ENCODE data around the gene FAM81B. TPM values are rescaled to one million over a fixed set of nuclear protein-coding genes. Genes with fewer than 3 reads are reported as not detected.

FAM81B gene
- total and polyA plus RNA-seq, 2 experiments from 2014 or later, result not detected

DNA sequence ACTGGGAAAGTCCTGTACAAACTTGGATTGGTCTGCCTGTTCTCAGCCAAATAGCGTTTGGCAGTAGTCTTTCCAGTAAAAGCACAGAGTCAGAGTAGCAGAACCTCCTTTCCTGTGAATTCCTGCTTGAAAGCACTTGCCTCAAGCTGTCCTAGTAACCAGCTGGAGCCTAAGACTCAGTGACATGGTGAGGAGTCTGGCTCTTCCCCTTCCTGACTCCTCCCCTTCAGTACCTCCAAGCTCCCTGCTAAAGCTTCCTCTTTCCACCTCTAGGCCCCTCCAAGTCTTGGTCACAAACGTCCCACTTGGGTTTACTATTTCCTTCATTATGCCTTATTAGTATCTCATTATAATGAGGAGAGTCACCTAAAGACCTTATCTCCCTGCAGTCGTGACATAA is 21.4 kb upstream of the FAM81B start:
- WGBS, 2 experiments (ENCODE audit: low coverage in 1 of 2, low lambda C conversion rate in 2 of 2, missing lambda C conversion rate in 2 of 2), result 10 to 12% methylated on average over 3 of the region's 3 CpGs
- Histone ChIP-seq H3F3A (ENCODE audit: insufficient read depth) (no peaks in the 10 kb centered on the region), H3K9ac (no peak overlapping the region), H3K27ac (no peak overlapping the region), H4K20me1 (ENCODE audit: insufficient read depth) (no peaks in the 10 kb centered on the region), H3K9me3 (ENCODE audit: low read depth) (no peaks in the 10 kb centered on the region), H3K4me2 (ENCODE audit: unreplicated experiment) (no peak overlapping the region), H3K36me3 (ENCODE audit: low read depth) (no peaks in the 10 kb centered on the region), H3K4me3 (no peak overlapping the region), H2AFZ (no peak overlapping the region), H3K79me2 (ENCODE audit: insufficient read depth) (no peaks in the 10 kb centered on the region), H3K27me3 (replicated peaks; ENCODE audit: insufficient read depth) (0 out of 2 replicates have a peak, but pooled peaks cover 2% of the 10 kb centered on the region), H3K9me2 (ENCODE audit: insufficient read depth) (no peaks in the 10 kb centered on the region), H3K4me1 (ENCODE audit: insufficient read depth) (no peaks in the 10 kb centered on the region)
- no peak for TF ChIP-seq EZH2phosphoT487 (IDR thresholded peaks at IDR 0.05; ENCODE audit: insufficient read depth, low read depth)
- TF ChIP-seq EZH2 (IDR thresholded peaks at IDR 0.05; ENCODE audit: insufficient read depth, poor library complexity, severe bottlenecking), result no peak
- in situ Hi-C loops (cut with MboI), result no loop called here
- no peak for DNase-seq

DNA sequence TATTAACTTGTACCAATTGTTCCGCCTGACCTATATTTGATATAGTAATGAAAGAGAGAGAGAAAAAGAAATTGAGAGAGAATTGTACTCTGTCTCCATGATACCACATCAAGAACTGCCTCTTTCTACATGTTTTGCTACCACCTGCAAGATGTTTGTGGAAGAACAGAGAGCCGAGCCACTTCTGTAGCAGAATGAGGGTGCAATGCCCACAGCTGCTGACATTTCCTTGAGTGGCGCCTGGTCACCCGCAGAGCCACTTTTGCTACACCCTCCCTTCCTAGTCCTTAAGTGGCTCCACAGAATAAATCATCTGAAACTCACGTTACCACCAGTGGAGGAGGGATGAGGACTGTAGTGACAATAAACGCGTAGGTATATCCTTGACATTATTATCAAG is 17.1 kb upstream of the FAM81B start:
- Histone ChIP-seq H3K9me2 (ENCODE audit: insufficient read depth) (no peaks in the 10 kb centered on the region), H3K9ac (no peak overlapping the region), H3F3A (ENCODE audit: insufficient read depth) (no peaks in the 10 kb centered on the region), H3K27me3 (replicated peaks; ENCODE audit: insufficient read depth) (0 out of 2 replicates have a peak, but pooled peaks cover 2% of the 10 kb centered on the region), H4K20me1 (ENCODE audit: insufficient read depth) (no peaks in the 10 kb centered on the region), H3K9me3 (ENCODE audit: low read depth) (no peaks in the 10 kb centered on the region), H3K36me3 (ENCODE audit: low read depth) (no peaks in the 10 kb centered on the region), H2AFZ (no peak overlapping the region), H3K4me1 (ENCODE audit: insufficient read depth) (no peaks in the 10 kb centered on the region), H3K4me2 (ENCODE audit: unreplicated experiment) (no peak overlapping the region), H3K27ac (no peak overlapping the region), H3K4me3 (no peak overlapping the region), H3K79me2 (ENCODE audit: insufficient read depth) (no peaks in the 10 kb centered on the region)
- no peak for DNase-seq
- in situ Hi-C loops (cut with MboI), result no loop called here
- 38 to 40% methylated on average over 7 of the region's 7 CpGs for WGBS, 2 experiments (ENCODE audit: low coverage in 1 of 2, low lambda C conversion rate in 2 of 2, missing lambda C conversion rate in 2 of 2)
- TF ChIP-seq EZH2phosphoT487 (IDR thresholded peaks at IDR 0.05; ENCODE audit: insufficient read depth, low read depth), result no peak
- TF ChIP-seq EZH2 (IDR thresholded peaks at IDR 0.05; ENCODE audit: insufficient read depth, poor library complexity, severe bottlenecking), result no peak

DNA sequence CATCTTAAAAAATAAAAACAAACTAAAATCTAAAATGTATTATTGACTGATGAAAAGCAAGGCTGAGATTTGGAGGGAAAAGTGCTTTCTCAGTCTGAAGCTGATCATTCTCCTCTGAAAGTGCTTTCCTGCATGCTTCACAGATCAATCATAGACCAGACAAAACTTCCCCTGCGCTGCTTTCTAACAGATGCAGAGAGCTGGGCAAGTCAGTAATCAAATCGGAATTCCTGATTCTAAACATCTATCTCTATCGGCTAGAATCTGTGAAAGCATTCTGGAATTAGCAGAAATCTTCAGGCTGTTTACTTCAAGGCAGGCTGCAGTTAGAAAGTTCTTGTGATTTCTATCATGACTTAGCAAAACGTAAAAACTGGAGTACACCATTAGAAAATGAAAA is 15.6 kb upstream of the FAM81B start:
- Histone ChIP-seq H3K4me1 (ENCODE audit: insufficient read depth) (no peaks in the 10 kb centered on the region), H3K9ac (no peak overlapping the region), H3K27ac (no peak overlapping the region), H2AFZ (no peak overlapping the region), H3K4me3 (no peak overlapping the region), H3K79me2 (ENCODE audit: insufficient read depth) (no peaks in the 10 kb centered on the region), H3K9me2 (ENCODE audit: insufficient read depth) (no peaks in the 10 kb centered on the region), H3K36me3 (ENCODE audit: low read depth) (no peaks in the 10 kb centered on the region), H3F3A (ENCODE audit: insufficient read depth) (no peaks in the 10 kb centered on the region), H3K9me3 (ENCODE audit: low read depth) (no peaks in the 10 kb centered on the region), H4K20me1 (ENCODE audit: insufficient read depth) (no peaks in the 10 kb centered on the region), H3K4me2 (ENCODE audit: unreplicated experiment) (no peak overlapping the region), H3K27me3 (replicated peaks; ENCODE audit: insufficient read depth) (0 out of 2 replicates have a peak, but pooled peaks cover 2% of the 10 kb centered on the region)
- DNase-seq, result no peak
- in situ Hi-C loops (cut with MboI), result no loop called here
- 35 to 38% methylated on average over 4 of the region's 4 CpGs for WGBS, 2 experiments (ENCODE audit: low coverage in 1 of 2, low lambda C conversion rate in 2 of 2, missing lambda C conversion rate in 2 of 2)
- TF ChIP-seq EZH2 (IDR thresholded peaks at IDR 0.05; ENCODE audit: insufficient read depth, poor library complexity, severe bottlenecking), result no peak
- no peak for TF ChIP-seq EZH2phosphoT487 (IDR thresholded peaks at IDR 0.05; ENCODE audit: insufficient read depth, low read depth)

DNA sequence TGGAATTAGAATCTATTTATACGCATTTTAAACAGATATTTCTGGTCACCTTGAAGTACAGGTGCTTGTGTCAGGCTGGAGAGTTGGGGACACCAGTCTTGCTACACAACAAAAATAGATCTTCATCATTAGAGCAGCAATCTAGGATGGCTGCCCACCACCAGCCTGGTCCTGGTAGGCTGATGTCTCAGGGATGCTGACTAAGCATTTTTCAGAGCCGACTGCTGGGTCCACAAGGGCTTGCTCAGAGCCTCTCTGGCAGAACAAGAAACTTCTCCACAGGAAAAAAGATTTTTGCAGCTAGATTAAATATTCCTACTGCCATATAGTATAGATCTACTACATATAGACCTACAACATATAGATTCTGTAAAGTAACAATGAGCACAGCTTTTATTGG is 12.0 kb upstream of the FAM81B start:
- no peak for DNase-seq
- WGBS, 2 experiments (ENCODE audit: low coverage in 1 of 2, low lambda C conversion rate in 2 of 2, missing lambda C conversion rate in 2 of 2), result 32 to 33% methylated on average over 2 of the region's 2 CpGs
- H3K4me3 ChIP-seq, result no peak overlapping the region
- no peaks in the 10 kb centered on the region for H3K79me2 ChIP-seq (ENCODE audit: insufficient read depth)
- H3K9ac ChIP-seq, result no peak overlapping the region
- TF ChIP-seq EZH2phosphoT487 (IDR thresholded peaks at IDR 0.05; ENCODE audit: insufficient read depth, low read depth) (no peak), EZH2 (IDR thresholded peaks at IDR 0.05; ENCODE audit: insufficient read depth, poor library complexity, severe bottlenecking) (no peak)
- H3K9me2 ChIP-seq (ENCODE audit: insufficient read depth), result no peaks in the 10 kb centered on the region
- H3K9me3 ChIP-seq (ENCODE audit: low read depth), result no peaks in the 10 kb centered on the region
- no peaks in the 10 kb centered on the region for H3K4me1 ChIP-seq (ENCODE audit: insufficient read depth)
- H3K4me2 ChIP-seq (ENCODE audit: unreplicated experiment), result no peak overlapping the region
- H3K27me3 ChIP-seq (replicated peaks; ENCODE audit: insufficient read depth), result no peaks in the 10 kb centered on the region
- in situ Hi-C loops (cut with MboI), result no loop called here
- no peaks in the 10 kb centered on the region for H4K20me1 ChIP-seq (ENCODE audit: insufficient read depth)
- H3K36me3 ChIP-seq (ENCODE audit: low read depth), result no peaks in the 10 kb centered on the region
- H3K27ac ChIP-seq, result no peak overlapping the region
- no peaks in the 10 kb centered on the region for H3F3A ChIP-seq (ENCODE audit: insufficient read depth)
- H2AFZ ChIP-seq, result no peak overlapping the region

DNA sequence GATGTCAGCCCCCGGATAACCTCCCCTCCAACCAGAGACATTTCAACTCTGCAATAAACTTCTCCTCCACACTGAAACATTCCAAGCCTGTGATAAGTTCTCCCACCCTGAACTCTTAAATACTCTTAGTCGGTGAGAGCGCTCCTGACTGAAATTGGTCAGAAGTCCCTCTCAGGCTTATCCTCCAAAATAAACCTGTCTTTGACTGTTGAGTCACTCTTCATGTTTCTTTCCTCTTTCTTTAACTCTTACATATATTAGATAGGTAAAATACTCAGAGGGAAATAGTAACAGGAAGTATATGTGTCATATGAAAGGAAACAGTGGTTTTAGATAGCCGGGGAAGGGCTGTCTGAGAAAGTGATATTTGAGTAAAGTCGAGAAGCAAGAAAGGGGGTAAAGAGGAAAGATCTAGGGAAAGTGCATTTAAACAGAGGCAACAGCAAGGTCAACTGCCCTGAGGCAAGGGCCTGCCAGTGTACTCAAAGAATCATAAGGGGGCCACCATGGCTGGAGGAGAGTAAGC is 11.0 kb upstream of the FAM81B start:
- 63 to 67% methylated on average over 5 of the region's 5 CpGs for WGBS, 2 experiments (ENCODE audit: low coverage in 1 of 2, low lambda C conversion rate in 2 of 2, missing lambda C conversion rate in 2 of 2)
- no peak overlapping the region for H3K9ac ChIP-seq
- no peaks in the 10 kb centered on the region for H3K36me3 ChIP-seq (ENCODE audit: low read depth)
- no peaks in the 10 kb centered on the region for H3K9me2 ChIP-seq (ENCODE audit: insufficient read depth)
- no peaks in the 10 kb centered on the region for H3K27me3 ChIP-seq (replicated peaks; ENCODE audit: insufficient read depth)
- no peak overlapping the region for H3K27ac ChIP-seq
- H3K9me3 ChIP-seq (ENCODE audit: low read depth), result no peaks in the 10 kb centered on the region
- H3K4me1 ChIP-seq (ENCODE audit: insufficient read depth), result no peaks in the 10 kb centered on the region
- no peaks in the 10 kb centered on the region for H3K79me2 ChIP-seq (ENCODE audit: insufficient read depth)
- TF ChIP-seq EZH2 (IDR thresholded peaks at IDR 0.05; ENCODE audit: insufficient read depth, poor library complexity, severe bottlenecking) (no peak), EZH2phosphoT487 (IDR thresholded peaks at IDR 0.05; ENCODE audit: insufficient read depth, low read depth) (no peak)
- no peak overlapping the region for H3K4me2 ChIP-seq (ENCODE audit: unreplicated experiment)
- DNase-seq, result no peak
- H3K4me3 ChIP-seq, result no peak overlapping the region
- in situ Hi-C loops (cut with MboI), result no loop called here
- no peaks in the 10 kb centered on the region for H3F3A ChIP-seq (ENCODE audit: insufficient read depth)
- H2AFZ ChIP-seq, result no peak overlapping the region
- no peaks in the 10 kb centered on the region for H4K20me1 ChIP-seq (ENCODE audit: insufficient read depth)
